HepG2 (cell line): ENCODE measurements around the gene CLDN9. TPM values are rescaled to one million over a fixed set of nuclear protein-coding genes. Genes with fewer than 3 reads are reported as not detected.

Experiments
- CBX1 ChIP-seq: IDR thresholded peaks from one replicate; pipeline ENCODE4 v1.6.1; 2016; ENCODE audit warnings: antibody characterized with exemption, low read depth
- HDAC2 ChIP-seq: sonication (generic); formaldehyde crosslinking; IDR thresholded peaks from 2 replicates; pipeline ENCODE4 v1.4.0; 2020; ENCODE audit warnings: missing genetic modification reagents
- KLF16 ChIP-seq, 2 experiments: sonication (generic) in 1 of 2; formaldehyde crosslinking in 1 of 2; IDR thresholded peaks; 2 replicates each; pipeline versions ENCODE4 v1.6.1 to v1.8.0; 2016 to 2023; ENCODE audit warnings: missing genetic modification reagents in 2 of 2, missing compliant biosample characterization in 1 of 2
- LBX2 ChIP-seq: sonication (generic); formaldehyde crosslinking; IDR thresholded peaks from 2 replicates; pipeline ENCODE4 v1.5.0; 2020; ENCODE audit warnings: missing genetic modification reagents, mild to moderate bottlenecking, borderline replicate concordance
- MIER3 ChIP-seq: IDR thresholded peaks from 2 replicates; pipeline ENCODE4 v1.6.1; 2016; ENCODE audit warnings: missing compliant biosample characterization, borderline replicate concordance
- PAX8 ChIP-seq: sonication (generic); formaldehyde crosslinking; IDR thresholded peaks from 2 replicates; pipeline ENCODE4 v1.8.0; 2022; ENCODE audit warnings: mild to moderate bottlenecking, missing genetic modification reagents, borderline replicate concordance
- POLR2AphosphoS2 ChIP-seq: IDR thresholded peaks from 2 replicates; pipeline ENCODE4 v1.6.1; 2011; ENCODE audit warnings: low read depth, low read length, improper control_type of control experiment
- REPIN1 ChIP-seq: sonication (generic); formaldehyde crosslinking; IDR thresholded peaks from 2 replicates; pipeline ENCODE4 v1.8.0; 2022; ENCODE audit warnings: missing genetic modification reagents, low read depth, mild to moderate bottlenecking, borderline replicate concordance
- TCF12 ChIP-seq, 2 experiments: fragments of 450-650 bp in 1 of 2; sonication (generic) in 1 of 2; formaldehyde crosslinking in 1 of 2; IDR thresholded peaks; 2 replicates each; pipeline versions ENCODE4 v1.6.1 to v1.8.0; 2017 to 2022; ENCODE audit warnings: antibody characterized with exemption in 1 of 2, mild to moderate bottlenecking in 1 of 2, missing genetic modification reagents in 1 of 2, moderate library complexity in 1 of 2
- ZNF235 ChIP-seq: sonication (generic); formaldehyde crosslinking; IDR thresholded peaks from 2 replicates; pipeline ENCODE4 v1.8.1; 2023; ENCODE audit warnings: mild to moderate bottlenecking, missing genetic modification reagents, borderline replicate concordance
- ZNF335 ChIP-seq: sonication (generic); formaldehyde crosslinking; IDR thresholded peaks from 2 replicates; pipeline ENCODE4 v1.4.0; 2020; ENCODE audit warnings: missing genetic modification reagents
- ZNF343 ChIP-seq: sonication (generic); formaldehyde crosslinking; IDR thresholded peaks from 2 replicates; pipeline ENCODE4 v1.4.0; 2020; ENCODE audit warnings: mild to moderate bottlenecking, missing genetic modification reagents
- ZNF556 ChIP-seq: sonication (generic); formaldehyde crosslinking; IDR thresholded peaks from 2 replicates; pipeline ENCODE4 v1.4.0; 2020; ENCODE audit warnings: mild to moderate bottlenecking, missing genetic modification reagents, borderline replicate concordance
- polyA plus RNA-seq, 8 experiments: library from polyadenylated mRNA; depleted of rRNA in 3 of 8; stranded (reverse) in 7 of 8; unstranded in 1 of 8; fragments of >200 nt; fragmentation: Illumina TruSeq in 4 of 8; extraction: Trizol in 4 of 8; gene quantifications; 2 replicates each; pipeline versions ENCODE4 v1.2.1 to v1.2.3, GENCODE V29; 2011 to 2016; ENCODE audit warnings: low read depth in 4 of 8, missing spikeins in 1 of 8, mixed read lengths in 1 of 8; ENCODE audit not compliant: insufficient read depth in 1 of 8
- total RNA-seq, 5 experiments: library from RNA; depleted of rRNA; stranded (reverse); fragments of >200 nt; fragmentation: Illumina TruSeq; extraction: Trizol; gene quantifications; 2 replicates each; pipeline ENCODE4 v1.2.3, GENCODE V29; 2016; ENCODE audit warnings: low read depth in 1 of 5
- TF ChIP-seq, protein P1 (sequence below): sonication (generic); formaldehyde crosslinking; IDR thresholded peaks from 2 replicates; pipeline ENCODE4 v1.5.0; 2020; ENCODE audit warnings: mild to moderate bottlenecking, missing genetic modification reagents
- TF ChIP-seq, protein P2 (sequence below): sonication (generic); formaldehyde crosslinking; IDR thresholded peaks from 2 replicates; pipeline ENCODE4 v1.4.0; 2020; ENCODE audit warnings: missing genetic modification reagents, borderline replicate concordance
- TF ChIP-seq, protein P3 (sequence below): sonication (generic); formaldehyde crosslinking; conservative IDR thresholded peaks from 2 replicates; pipeline ENCODE4 v1.4.0; 2020; ENCODE audit warnings: missing genetic modification reagents
- TF ChIP-seq, protein P4 (sequence below), 2 experiments: sonication (generic) in 1 of 2; formaldehyde crosslinking in 1 of 2; IDR thresholded peaks; 2 replicates each; pipeline versions ENCODE4 v1.5.1 to v1.6.1; 2011 to 2020; ENCODE audit warnings: borderline replicate concordance in 1 of 2, low read depth in 1 of 2, low read length in 1 of 2, mild to moderate bottlenecking in 1 of 2, missing genetic modification reagents in 1 of 2, moderate library complexity in 1 of 2

CLDN9 gene
- total and polyA plus RNA-seq, 2 of the 13 experiments (the other 11 are each of a cell fraction or from before 2014, with no cell fraction given) = 0.15 to 0.26 TPM

- TF ChIP-seq, protein P1, sequence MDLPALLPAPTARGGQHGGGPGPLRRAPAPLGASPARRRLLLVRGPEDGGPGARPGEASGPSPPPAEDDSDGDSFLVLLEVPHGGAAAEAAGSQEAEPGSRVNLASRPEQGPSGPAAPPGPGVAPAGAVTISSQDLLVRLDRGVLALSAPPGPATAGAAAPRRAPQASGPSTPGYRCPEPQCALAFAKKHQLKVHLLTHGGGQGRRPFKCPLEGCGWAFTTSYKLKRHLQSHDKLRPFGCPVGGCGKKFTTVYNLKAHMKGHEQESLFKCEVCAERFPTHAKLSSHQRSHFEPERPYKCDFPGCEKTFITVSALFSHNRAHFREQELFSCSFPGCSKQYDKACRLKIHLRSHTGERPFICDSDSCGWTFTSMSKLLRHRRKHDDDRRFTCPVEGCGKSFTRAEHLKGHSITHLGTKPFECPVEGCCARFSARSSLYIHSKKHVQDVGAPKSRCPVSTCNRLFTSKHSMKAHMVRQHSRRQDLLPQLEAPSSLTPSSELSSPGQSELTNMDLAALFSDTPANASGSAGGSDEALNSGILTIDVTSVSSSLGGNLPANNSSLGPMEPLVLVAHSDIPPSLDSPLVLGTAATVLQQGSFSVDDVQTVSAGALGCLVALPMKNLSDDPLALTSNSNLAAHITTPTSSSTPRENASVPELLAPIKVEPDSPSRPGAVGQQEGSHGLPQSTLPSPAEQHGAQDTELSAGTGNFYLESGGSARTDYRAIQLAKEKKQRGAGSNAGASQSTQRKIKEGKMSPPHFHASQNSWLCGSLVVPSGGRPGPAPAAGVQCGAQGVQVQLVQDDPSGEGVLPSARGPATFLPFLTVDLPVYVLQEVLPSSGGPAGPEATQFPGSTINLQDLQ (CRISPR knock-in tag) = no peak
- TF ChIP-seq REPIN1 (CRISPR knock-in tag) = no peak
- TF ChIP-seq LBX2 (CRISPR knock-in tag) = no peak
- TF ChIP-seq, protein P2, sequence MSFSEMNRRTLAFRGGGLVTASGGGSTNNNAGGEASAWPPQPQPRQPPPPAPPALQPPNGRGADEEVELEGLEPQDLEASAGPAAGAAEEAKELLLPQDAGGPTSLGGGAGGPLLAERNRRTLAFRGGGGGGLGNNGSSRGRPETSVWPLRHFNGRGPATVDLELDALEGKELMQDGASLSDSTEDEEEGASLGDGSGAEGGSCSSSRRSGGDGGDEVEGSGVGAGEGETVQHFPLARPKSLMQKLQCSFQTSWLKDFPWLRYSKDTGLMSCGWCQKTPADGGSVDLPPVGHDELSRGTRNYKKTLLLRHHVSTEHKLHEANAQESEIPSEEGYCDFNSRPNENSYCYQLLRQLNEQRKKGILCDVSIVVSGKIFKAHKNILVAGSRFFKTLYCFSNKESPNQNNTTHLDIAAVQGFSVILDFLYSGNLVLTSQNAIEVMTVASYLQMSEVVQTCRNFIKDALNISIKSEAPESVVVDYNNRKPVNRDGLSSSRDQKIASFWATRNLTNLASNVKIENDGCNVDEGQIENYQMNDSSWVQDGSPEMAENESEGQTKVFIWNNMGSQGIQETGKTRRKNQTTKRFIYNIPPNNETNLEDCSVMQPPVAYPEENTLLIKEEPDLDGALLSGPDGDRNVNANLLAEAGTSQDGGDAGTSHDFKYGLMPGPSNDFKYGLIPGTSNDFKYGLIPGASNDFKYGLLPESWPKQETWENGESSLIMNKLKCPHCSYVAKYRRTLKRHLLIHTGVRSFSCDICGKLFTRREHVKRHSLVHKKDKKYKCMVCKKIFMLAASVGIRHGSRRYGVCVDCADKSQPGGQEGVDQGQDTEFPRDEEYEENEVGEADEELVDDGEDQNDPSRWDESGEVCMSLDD (CRISPR knock-in tag) = no peak
- no peak for TF ChIP-seq PAX8 (CRISPR knock-in tag)
- no peak for TF ChIP-seq MIER3 (CRISPR knock-in tag)
- no peak for TF ChIP-seq ZNF235
- TF ChIP-seq, protein P3, sequence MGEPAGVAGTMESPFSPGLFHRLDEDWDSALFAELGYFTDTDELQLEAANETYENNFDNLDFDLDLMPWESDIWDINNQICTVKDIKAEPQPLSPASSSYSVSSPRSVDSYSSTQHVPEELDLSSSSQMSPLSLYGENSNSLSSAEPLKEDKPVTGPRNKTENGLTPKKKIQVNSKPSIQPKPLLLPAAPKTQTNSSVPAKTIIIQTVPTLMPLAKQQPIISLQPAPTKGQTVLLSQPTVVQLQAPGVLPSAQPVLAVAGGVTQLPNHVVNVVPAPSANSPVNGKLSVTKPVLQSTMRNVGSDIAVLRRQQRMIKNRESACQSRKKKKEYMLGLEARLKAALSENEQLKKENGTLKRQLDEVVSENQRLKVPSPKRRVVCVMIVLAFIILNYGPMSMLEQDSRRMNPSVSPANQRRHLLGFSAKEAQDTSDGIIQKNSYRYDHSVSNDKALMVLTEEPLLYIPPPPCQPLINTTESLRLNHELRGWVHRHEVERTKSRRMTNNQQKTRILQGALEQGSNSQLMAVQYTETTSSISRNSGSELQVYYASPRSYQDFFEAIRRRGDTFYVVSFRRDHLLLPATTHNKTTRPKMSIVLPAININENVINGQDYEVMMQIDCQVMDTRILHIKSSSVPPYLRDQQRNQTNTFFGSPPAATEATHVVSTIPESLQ (CRISPR knock-in tag) = no peak
- no peak for TF ChIP-seq ZNF335
- TF ChIP-seq POLR2AphosphoS2 = no peak
- no peak for TF ChIP-seq ZNF343 (CRISPR knock-in tag)
- no peak for TF ChIP-seq HDAC2
- TF ChIP-seq, protein P4, sequence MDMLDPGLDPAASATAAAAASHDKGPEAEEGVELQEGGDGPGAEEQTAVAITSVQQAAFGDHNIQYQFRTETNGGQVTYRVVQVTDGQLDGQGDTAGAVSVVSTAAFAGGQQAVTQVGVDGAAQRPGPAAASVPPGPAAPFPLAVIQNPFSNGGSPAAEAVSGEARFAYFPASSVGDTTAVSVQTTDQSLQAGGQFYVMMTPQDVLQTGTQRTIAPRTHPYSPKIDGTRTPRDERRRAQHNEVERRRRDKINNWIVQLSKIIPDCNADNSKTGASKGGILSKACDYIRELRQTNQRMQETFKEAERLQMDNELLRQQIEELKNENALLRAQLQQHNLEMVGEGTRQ (IDR thresholded peaks at IDR 0.05; ENCODE audit: low read depth, low read length) = no peak
- TF ChIP-seq, protein P4 (CRISPR knock-in tag; IDR thresholded peaks at IDR 0.05; ENCODE audit: borderline replicate concordance) = no peak
- TF ChIP-seq KLF16 (CRISPR knock-in tag; IDR thresholded peaks at IDR 0.05) = no peak
- no peak for TF ChIP-seq ZNF556 (CRISPR knock-in tag)
- TF ChIP-seq CBX1 = no peak
- TF ChIP-seq TCF12 (IDR thresholded peaks at IDR 0.05) = no peak
- no peak for TF ChIP-seq TCF12 (CRISPR knock-in tag; IDR thresholded peaks at IDR 0.05)
These were observed 25.5 kb downstream of the CLDN9 start (continued) for GRCh38 chr16:3038256-3038655.
